GM12878 (cell line): Measurements from ENCODE around the gene POP5. TPM values are rescaled to one million over a fixed set of nuclear protein-coding genes. Genes with fewer than 3 reads are reported as not detected.
A peak's percentile ranks its signal among the peaks of the same experiment; 100 is the strongest.

Experiments
- ATF2 ChIP-seq: IDR thresholded peaks from 2 replicates; pipeline ENCODE4 v1.6.1; 2012; ENCODE audit warnings: low read length, inconsistent platforms
- BCLAF1 ChIP-seq: fragments of 450-650 bp; IDR thresholded peaks from 2 replicates; pipeline ENCODE4 v1.6.1; 2017; ENCODE audit warnings: antibody characterized with exemption, mild to moderate bottlenecking, moderate library complexity
- E2F8 ChIP-seq: fragments of 450-650 bp; IDR thresholded peaks from 2 replicates; pipeline ENCODE4 v1.6.1; 2018; ENCODE audit warnings: mild to moderate bottlenecking, low read depth, moderate library complexity; ENCODE audit not compliant: partially characterized antibody
- FOS ChIP-seq: IDR thresholded peaks from 3 replicates; pipeline ENCODE4 v1.6.1; 2011; ENCODE audit warnings: borderline replicate concordance; ENCODE audit not compliant: insufficient read length; ENCODE audit errors: extremely low read depth
- KLF5 ChIP-seq: fragments of 450-650 bp; IDR thresholded peaks from 2 replicates; pipeline ENCODE4 v1.6.1; 2014; ENCODE audit warnings: mild to moderate bottlenecking; ENCODE audit not compliant: partially characterized antibody
- MTA2 ChIP-seq: fragments of 450-650 bp; IDR thresholded peaks from 2 replicates; pipeline ENCODE4 v1.6.1; 2016; ENCODE audit warnings: low read depth, mild to moderate bottlenecking, moderate library complexity
- MXI1 ChIP-seq: fragments of 150-350 bp; IDR thresholded peaks from 2 replicates; pipeline ENCODE4 v1.6.1; 2011; ENCODE audit warnings: low read depth, mild to moderate bottlenecking, inconsistent platforms, low read length, improper control_type of control experiment
- NKRF ChIP-seq: fragments of 450-650 bp; conservative IDR thresholded peaks from 2 replicates; pipeline ENCODE4 v1.6.1; 2017; ENCODE audit warnings: mild to moderate bottlenecking, moderate library complexity
- NR2F1 ChIP-seq: fragments of 450-650 bp; conservative IDR thresholded peaks from 2 replicates; pipeline ENCODE4 v1.6.1; 2017; ENCODE audit warnings: mild to moderate bottlenecking
- PAX5 ChIP-seq: IDR thresholded peaks from 2 replicates; pipeline ENCODE4 v1.6.1; 2011; ENCODE audit warnings: low read depth, low read length, borderline replicate concordance
- PML ChIP-seq: IDR thresholded peaks from 2 replicates; pipeline ENCODE4 v1.6.1; 2012; ENCODE audit warnings: low read length, inconsistent platforms
- RAD51 ChIP-seq: fragments of 450-650 bp; IDR thresholded peaks from 2 replicates; pipeline ENCODE4 v1.6.1; 2016; ENCODE audit warnings: moderate library complexity, mild to moderate bottlenecking, inconsistent platforms
- SMAD1 ChIP-seq: fragments of 450-650 bp; IDR thresholded peaks from 2 replicates; pipeline ENCODE4 v1.6.1; 2018; ENCODE audit warnings: mild to moderate bottlenecking, low read depth; ENCODE audit not compliant: partially characterized antibody
- SMAD5 ChIP-seq: IDR thresholded peaks from 2 replicates; pipeline ENCODE4 v1.6.1; 2016; ENCODE audit warnings: antibody characterized with exemption, low read depth
- SRF ChIP-seq, 2 experiments: IDR thresholded peaks; 2 replicates each; pipeline ENCODE4 v1.6.1; 2011; ENCODE audit warnings: low read depth in 2 of 2, low read length in 2 of 2, mild to moderate bottlenecking in 1 of 2, moderate library complexity in 1 of 2
- STAT3 ChIP-seq: IDR thresholded peaks from 2 replicates; pipeline ENCODE4 v1.6.1; 2011; ENCODE audit warnings: low read depth, low read length, improper control_type of control experiment
- TAF1 ChIP-seq: IDR thresholded peaks from 2 replicates; pipeline ENCODE4 v1.6.1; 2011; ENCODE audit warnings: mild to moderate bottlenecking, low read depth, low read length, borderline replicate concordance
- TBL1XR1 ChIP-seq: IDR thresholded peaks from 2 replicates; pipeline ENCODE4 v1.6.1; 2012; ENCODE audit warnings: low read depth, low read length, improper control_type of control experiment
- WRNIP1 ChIP-seq: IDR thresholded peaks from 2 replicates; pipeline ENCODE4 v1.6.1; 2011; ENCODE audit warnings: low read depth, low read length, improper control_type of control experiment, borderline replicate concordance
- ZNF384 ChIP-seq: IDR thresholded peaks from 2 replicates; pipeline ENCODE4 v1.6.1; 2012; ENCODE audit warnings: low read depth, mild to moderate bottlenecking, low read length, improper control_type of control experiment, borderline replicate concordance
- polyA plus RNA-seq, 11 experiments: library from polyadenylated mRNA; depleted of rRNA in 4 of 11; unstranded in 6 of 11; stranded (reverse) in 5 of 11; fragments of >200 nt; fragmentation: Nextera tagmentation in 4 of 11; fragmentation: Illumina TruSeq in 1 of 11; extraction: Ambion mirVana in 4 of 11; extraction: Trizol in 1 of 11; gene quantifications; 1 replicate in 1 of 11; 2 replicates in 10 of 11; pipeline versions ENCODE4 v1.2.1 to v1.2.3, GENCODE V29; 2011 to 2016; ENCODE audit warnings: inconsistent platforms in 2 of 11, missing spikeins in 2 of 11, low read depth in 1 of 11
- total RNA-seq, 4 experiments: library from RNA; depleted of rRNA in 3 of 4; stranded (reverse); fragments of >200 nt in 3 of 4; fragmentation: Illumina TruSeq in 1 of 4; extraction: Trizol in 1 of 4; gene quantifications; 2 replicates each; pipeline versions ENCODE4 v1.2.1 to v1.2.3, GENCODE V29; 2013 to 2021

The POP5 gene
- total and polyA plus RNA-seq, 10 of the 15 experiments (the other 5 are each of a cell fraction or from before 2014, with no cell fraction given) = 50.3 to 234 (median 83.7) TPM

DNA sequence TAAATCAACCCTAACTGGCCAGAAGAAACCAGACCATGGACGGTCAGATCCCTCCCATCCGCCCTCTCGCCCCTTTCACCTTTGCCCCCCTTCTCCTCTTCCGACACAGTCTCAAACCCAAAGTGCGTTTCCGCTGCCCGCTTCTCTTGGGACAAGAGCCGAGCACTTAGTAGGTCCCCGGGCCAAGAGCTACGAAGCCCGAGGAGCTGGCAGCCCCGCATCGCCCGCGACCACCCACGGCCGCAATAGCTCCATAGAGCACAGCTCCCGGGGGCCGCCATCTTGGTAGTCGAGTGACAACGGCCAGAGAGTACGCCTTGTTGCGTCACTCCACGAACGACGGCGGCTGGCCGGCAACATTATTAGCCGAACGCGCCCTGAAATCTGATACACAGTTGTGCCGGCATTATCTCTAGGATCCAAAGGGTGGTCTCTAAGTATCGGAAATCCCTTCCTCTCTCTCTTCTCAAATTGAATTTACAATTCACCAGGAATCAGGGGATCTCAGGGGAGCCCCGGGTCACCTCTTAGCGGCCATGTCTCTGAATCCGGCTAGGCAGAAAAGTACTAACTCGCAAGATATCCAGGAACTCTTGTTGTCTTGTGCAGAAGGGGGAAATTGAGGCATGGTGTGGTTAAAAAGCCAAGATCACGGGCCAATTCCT, 52.2 kb downstream of the POP5 start, which contains the start of gene COQ5 (continued):
- TF ChIP-seq TBL1XR1 (no peak), RAD51 (no peak), KLF5 (peak; percentile 75), SRF (IDR thresholded peaks at IDR 0.05; ENCODE audit: low read depth in 2 of 2, low read length in 2 of 2) (no peak), PAX5 (no peak), PML (peak; percentile 63), SMAD1 (no peak), NKRF (peak; percentile 83), FOS (no peak), SMAD5 (peak; percentile 75; the same call in 1 of the 2 replicates), NR2F1 (peak; percentile 98), STAT3 (no peak), E2F8 (no peak), BCLAF1 (no peak), ATF2 (no peak; the same call in 1 of the 2 replicates), WRNIP1 (no peak), MTA2 (peak; percentile 46; the same call in 1 of the 2 replicates), TAF1 (peak; percentile 94), ZNF384 (no peak), MXI1 (0 out of 2 replicates have a peak, but pooled peaks have one; percentile 39)
